Neural progenitor cell (in vitro differentiated cells): ENCODE data around the gene SPATA13.

ENCODE experiments used
- EZH2phosphoT487 ChIP-seq: fragments of 200-600 bp; sonication (generic); IDR thresholded peaks from 2 replicates; pipeline ENCODE4 v1.6.1; 2017; ENCODE audit warnings: antibody characterized with exemption
- TF ChIP-seq, protein P1 (sequence below): fragments of 200-600 bp; sonication (generic); IDR thresholded peaks from 2 replicates; pipeline ENCODE4 v1.5.1; 2017; ENCODE audit warnings: antibody characterized with exemption, mild to moderate bottlenecking

DNA sequence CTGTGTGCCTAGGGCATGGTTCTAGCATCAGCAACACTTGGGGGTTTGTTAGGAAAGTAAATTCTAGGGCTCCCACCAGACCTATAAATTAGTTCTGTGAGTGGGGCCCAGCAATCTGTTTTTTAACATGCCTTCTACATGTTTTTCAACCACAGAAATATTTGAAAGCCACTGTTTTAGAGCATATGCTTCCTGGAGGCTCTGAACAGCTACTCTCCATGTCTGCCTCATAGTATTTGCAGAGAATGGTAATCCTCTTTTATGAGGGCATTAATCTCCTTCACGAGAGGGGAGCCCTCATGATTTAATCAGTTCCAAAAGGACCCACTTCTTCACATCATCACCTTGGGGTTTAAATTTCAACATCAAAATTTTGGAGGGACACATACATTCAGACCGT lies 6.0 kb downstream of the SPATA13 start:
- TF ChIP-seq, protein P1, sequence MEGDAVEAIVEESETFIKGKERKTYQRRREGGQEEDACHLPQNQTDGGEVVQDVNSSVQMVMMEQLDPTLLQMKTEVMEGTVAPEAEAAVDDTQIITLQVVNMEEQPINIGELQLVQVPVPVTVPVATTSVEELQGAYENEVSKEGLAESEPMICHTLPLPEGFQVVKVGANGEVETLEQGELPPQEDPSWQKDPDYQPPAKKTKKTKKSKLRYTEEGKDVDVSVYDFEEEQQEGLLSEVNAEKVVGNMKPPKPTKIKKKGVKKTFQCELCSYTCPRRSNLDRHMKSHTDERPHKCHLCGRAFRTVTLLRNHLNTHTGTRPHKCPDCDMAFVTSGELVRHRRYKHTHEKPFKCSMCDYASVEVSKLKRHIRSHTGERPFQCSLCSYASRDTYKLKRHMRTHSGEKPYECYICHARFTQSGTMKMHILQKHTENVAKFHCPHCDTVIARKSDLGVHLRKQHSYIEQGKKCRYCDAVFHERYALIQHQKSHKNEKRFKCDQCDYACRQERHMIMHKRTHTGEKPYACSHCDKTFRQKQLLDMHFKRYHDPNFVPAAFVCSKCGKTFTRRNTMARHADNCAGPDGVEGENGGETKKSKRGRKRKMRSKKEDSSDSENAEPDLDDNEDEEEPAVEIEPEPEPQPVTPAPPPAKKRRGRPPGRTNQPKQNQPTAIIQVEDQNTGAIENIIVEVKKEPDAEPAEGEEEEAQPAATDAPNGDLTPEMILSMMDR, result no peak
- TF ChIP-seq EZH2phosphoT487, result no peak
